Activated naive CD4-positive, alpha-beta T cell treated with anti-CD3 and anti-CD28 coated beads, Interleukin-2, amount 50 U/mL, for 24 hours (primary cell): ENCODE results near the gene CLEC4A.
"Not testable (repeated sequence)": the region's sequence is repeated elsewhere in the genome, so short reads cannot be mapped to it uniquely, and the experiment has no call there.

Experiments
- H3K27ac Mint-ChIP-seq: one replicate; pipeline ENCODE4 v1.8.0; 2021; ENCODE audit warnings: mild to moderate bottlenecking, mixed read lengths
- H3K27me3 Mint-ChIP-seq: one replicate; pipeline ENCODE4 v1.8.0; 2021; ENCODE audit warnings: mixed read lengths
- H3K36me3 Mint-ChIP-seq: one replicate; pipeline ENCODE4 v1.8.0; 2021; ENCODE audit warnings: mixed read lengths
- H3K4me1 Mint-ChIP-seq: one replicate; pipeline ENCODE4 v1.8.0; 2021; ENCODE audit warnings: mixed read lengths
- H3K4me3 Mint-ChIP-seq: one replicate; pipeline ENCODE4 v1.8.0; 2021; ENCODE audit warnings: mild to moderate bottlenecking, mixed read lengths
- H3K9me3 Mint-ChIP-seq: one replicate; pipeline ENCODE4 v1.8.0; 2021; ENCODE audit warnings: mixed read lengths

The CLEC4A gene

DNA sequence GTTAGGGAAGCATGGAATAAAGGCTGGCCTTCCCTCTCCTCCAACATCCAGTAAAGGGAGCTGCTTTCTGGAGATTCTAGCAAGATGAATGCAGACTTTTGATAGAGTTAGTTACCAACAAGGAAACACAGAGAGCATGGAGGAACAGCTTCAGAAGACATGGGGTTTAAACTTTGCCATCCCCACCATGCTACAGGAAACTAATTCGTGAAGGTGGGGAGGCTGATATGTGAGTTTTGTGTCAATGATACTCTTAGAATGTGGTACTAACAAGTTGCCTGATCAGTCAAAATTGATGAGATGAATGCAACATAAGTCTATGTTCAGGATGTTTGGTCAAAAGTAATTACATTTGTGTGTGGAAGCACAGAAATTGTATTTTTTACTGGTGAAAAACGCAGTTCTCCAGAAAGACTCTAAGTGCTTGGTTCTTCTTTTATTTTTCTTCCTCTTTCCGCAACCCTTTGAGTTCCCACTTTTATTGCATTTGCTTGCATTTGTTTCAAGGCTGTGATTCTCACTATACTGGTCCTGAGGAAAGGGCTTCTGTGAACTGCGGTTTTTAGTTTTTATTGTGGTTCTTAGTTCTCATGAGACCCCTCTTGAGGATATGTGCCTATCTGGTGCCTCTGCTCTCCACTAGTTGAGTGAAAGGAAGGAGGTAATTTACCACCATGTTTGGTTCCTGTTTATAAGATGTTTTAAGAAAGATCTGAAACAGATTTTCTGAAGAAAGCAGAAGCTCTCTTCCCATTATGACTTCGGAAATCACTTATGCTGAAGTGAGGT, at the start of gene CLEC4A:
TSS of gene CLEC4A (plus strand) at position 494 of the 789 bp plus-strand sequence. CDS start at position 756, 262 bp downstream.
- Mint-ChIP-seq H3K27me3 (no peaks in the 10 kb centered on the region), H3K4me3 (no peak within 1 kb of the TSS), H3K4me1 (peaks cover 23% of the 10 kb centered on the region), H3K9me3 (no peaks in the 10 kb centered on the region), H3K27ac (peak within 1 kb of the TSS; percentile 3), H3K36me3 (peaks cover 3% of the 10 kb centered on the region)

GRCh38 chr12:8075935-8076334, 47.5 kb upstream of the CLEC4A start:
- Mint-ChIP-seq H3K27me3 (no peaks in the 10 kb centered on the region), H3K36me3 (no peaks in the 10 kb centered on the region), H3K9me3 (no peaks in the 10 kb centered on the region), H3K4me1 (peaks cover 41% of the 10 kb centered on the region), H3K4me3 (no peak overlapping the region), H3K27ac (no peak overlapping the region)

DNA sequence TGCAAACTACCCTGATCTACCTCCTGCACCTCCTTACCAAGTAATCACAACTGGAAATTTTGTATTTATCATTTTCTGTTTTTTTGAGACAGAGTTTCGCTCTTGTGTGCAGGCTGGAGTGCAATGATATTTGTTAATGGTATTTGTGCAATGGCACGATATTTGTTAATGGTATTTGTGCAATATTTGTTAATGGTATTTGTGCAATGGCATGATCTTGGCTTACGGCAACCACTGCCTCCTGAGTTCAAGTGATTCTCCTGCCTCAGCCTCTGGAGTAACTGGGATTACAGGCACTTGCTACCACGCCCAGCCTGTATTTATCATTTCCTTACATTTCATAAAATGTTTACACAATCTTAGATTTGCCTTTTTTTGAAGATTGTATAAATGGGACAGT, 47.1 kb upstream of the CLEC4A start:
- H3K9me3 Mint-ChIP-seq: no peaks in the 10 kb centered on the region
- no peak overlapping the region for H3K27ac Mint-ChIP-seq
- H3K4me3 Mint-ChIP-seq: no peak overlapping the region
- H3K27me3 Mint-ChIP-seq: no peaks in the 10 kb centered on the region
- no peaks in the 10 kb centered on the region for H3K36me3 Mint-ChIP-seq
- H3K4me1 Mint-ChIP-seq: peaks cover 44% of the 10 kb centered on the region

GRCh38 chr12:8077207-8077606, 46.2 kb upstream of the CLEC4A start:
- peaks cover 44% of the 10 kb centered on the region for H3K4me1 Mint-ChIP-seq
- H3K36me3 Mint-ChIP-seq: no peaks in the 10 kb centered on the region
- H3K27ac Mint-ChIP-seq: peak overlapping the region; percentile 26
- H3K9me3 Mint-ChIP-seq: no peaks in the 10 kb centered on the region
- no peaks in the 10 kb centered on the region for H3K27me3 Mint-ChIP-seq
- H3K4me3 Mint-ChIP-seq: no peak overlapping the region

- Mint-ChIP-seq H3K9me3 (no peaks in the 10 kb centered on the region), H3K36me3 (no peaks in the 10 kb centered on the region), H3K27me3 (no peaks in the 10 kb centered on the region), H3K27ac (peak overlapping the region; percentile 46), H3K4me3 (no peak overlapping the region), H3K4me1 (peaks cover 49% of the 10 kb centered on the region)
Observed at GRCh38 chr12:8078398-8078797, 45.0 kb upstream of the CLEC4A start.

GRCh38 chr12:8078916-8079315, 44.5 kb upstream of the CLEC4A start:
- H3K9me3 Mint-ChIP-seq: no peaks in the 10 kb centered on the region
- peaks cover 1% of the 10 kb centered on the region for H3K36me3 Mint-ChIP-seq
- H3K4me3 Mint-ChIP-seq: no peak overlapping the region
- no peaks in the 10 kb centered on the region for H3K27me3 Mint-ChIP-seq
- peak overlapping the region; percentile 91 for H3K27ac Mint-ChIP-seq
- H3K4me1 Mint-ChIP-seq: peaks cover 54% of the 10 kb centered on the region

DNA sequence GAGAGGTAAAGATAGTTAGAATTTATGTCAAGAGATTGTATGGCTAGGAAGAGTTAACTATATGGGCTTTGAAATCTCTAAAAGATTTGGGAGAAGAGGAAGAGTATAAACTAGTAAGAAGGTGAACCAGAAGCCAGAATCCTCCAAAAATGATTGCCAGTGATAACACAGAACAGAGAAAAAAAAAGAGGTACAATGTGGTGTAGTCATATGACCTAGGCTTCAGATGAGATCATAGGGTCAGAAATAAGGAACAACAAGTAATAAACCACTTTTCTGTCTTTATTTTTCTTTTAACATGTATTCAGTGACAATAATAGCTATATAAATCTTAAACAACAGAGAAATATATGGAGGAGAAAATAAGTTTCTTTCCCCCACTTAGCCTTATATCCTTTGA, 43.3 kb upstream of the CLEC4A start:
- Mint-ChIP-seq H3K27ac (peak overlapping the region; percentile 91), H3K27me3 (no peaks in the 10 kb centered on the region), H3K4me3 (peak overlapping the region; percentile 52), H3K4me1 (peaks cover 64% of the 10 kb centered on the region), H3K9me3 (no peaks in the 10 kb centered on the region), H3K36me3 (peaks cover 5% of the 10 kb centered on the region)

- H3K4me3 Mint-ChIP-seq: peak overlapping the region; percentile 98
- no peaks in the 10 kb centered on the region for H3K9me3 Mint-ChIP-seq
- no peaks in the 10 kb centered on the region for H3K27me3 Mint-ChIP-seq
- peaks cover 68% of the 10 kb centered on the region for H3K4me1 Mint-ChIP-seq
- peaks cover 8% of the 10 kb centered on the region for H3K36me3 Mint-ChIP-seq
- peak overlapping the region; percentile 96 for H3K27ac Mint-ChIP-seq
Observed at GRCh38 chr12:8081251-8081920, 42.0 kb upstream of the CLEC4A start.

GRCh38 chr12:8082808-8083100, 40.7 kb upstream of the CLEC4A start:
- peak overlapping the region; percentile 96 for H3K27ac Mint-ChIP-seq
- no peaks in the 10 kb centered on the region for H3K27me3 Mint-ChIP-seq
- H3K36me3 Mint-ChIP-seq: peaks cover 9% of the 10 kb centered on the region
- peak overlapping the region; percentile 98 for H3K4me3 Mint-ChIP-seq
- H3K9me3 Mint-ChIP-seq: no peaks in the 10 kb centered on the region
- peaks cover 66% of the 10 kb centered on the region for H3K4me1 Mint-ChIP-seq

- Mint-ChIP-seq H3K4me3 (peak overlapping the region; percentile 98), H3K4me1 (peaks cover 65% of the 10 kb centered on the region), H3K27ac (peak overlapping the region; percentile 92)
- not testable (repeated sequence) for H3K36me3 Mint-ChIP-seq, H3K27me3 Mint-ChIP-seq, H3K9me3 Mint-ChIP-seq
Observed at GRCh38 chr12:8084351-8084750, 39.1 kb upstream of the CLEC4A start.

DNA sequence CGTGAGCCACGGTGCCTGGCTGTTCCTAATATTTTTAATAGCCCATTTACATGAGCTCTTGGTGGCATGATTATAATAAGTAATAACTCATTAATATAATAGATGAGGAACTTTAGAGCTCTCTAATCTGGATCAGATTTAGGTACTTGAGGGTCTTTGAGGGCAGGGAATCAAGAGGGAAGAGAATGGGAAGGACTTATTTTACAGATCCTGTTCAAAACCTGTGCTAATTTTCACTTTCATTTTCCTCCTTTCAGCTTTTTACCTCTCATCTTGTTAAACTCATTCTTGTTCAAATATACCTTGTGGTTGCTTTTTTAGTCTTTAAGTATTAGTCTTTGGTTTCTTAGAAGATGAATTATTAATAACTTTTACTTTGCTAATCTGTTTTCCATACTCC, 35.8 kb upstream of the CLEC4A start:
- peaks cover 16% of the 10 kb centered on the region for H3K36me3 Mint-ChIP-seq

DNA sequence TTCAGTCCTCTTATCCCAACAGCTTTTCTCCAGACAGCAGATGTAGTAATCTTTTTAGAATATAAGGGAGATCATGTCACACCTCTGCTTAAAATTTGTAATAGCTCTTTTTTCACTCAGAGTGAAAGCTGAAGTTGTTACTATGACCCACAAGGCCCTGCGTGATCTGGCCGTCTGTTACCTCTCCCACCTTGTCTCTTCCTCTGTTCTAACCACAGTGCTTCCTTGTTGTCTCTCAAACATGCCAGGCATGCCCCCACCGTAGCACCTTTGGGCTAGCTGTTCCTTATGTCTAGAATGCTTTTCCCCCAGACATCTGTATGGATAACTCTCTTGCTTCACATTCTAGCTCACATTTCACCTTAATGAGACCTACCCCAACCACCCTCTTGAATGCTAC, 34.8 kb upstream of the CLEC4A start:
- Mint-ChIP-seq H3K27me3 (no peaks in the 10 kb centered on the region), H3K4me3 (peak overlapping the region; percentile 78), H3K4me1 (peaks cover 53% of the 10 kb centered on the region), H3K27ac (peak overlapping the region; percentile 94), H3K9me3 (no peaks in the 10 kb centered on the region), H3K36me3 (peaks cover 19% of the 10 kb centered on the region)

More for the DNA sequence above, 35.8 kb upstream of the CLEC4A start:
- peak overlapping the region; percentile 94 for H3K27ac Mint-ChIP-seq
- H3K4me1 Mint-ChIP-seq: peaks cover 59% of the 10 kb centered on the region
- H3K9me3 Mint-ChIP-seq: no peaks in the 10 kb centered on the region
- peak overlapping the region; percentile 78 for H3K4me3 Mint-ChIP-seq
- H3K27me3 Mint-ChIP-seq: no peaks in the 10 kb centered on the region

DNA sequence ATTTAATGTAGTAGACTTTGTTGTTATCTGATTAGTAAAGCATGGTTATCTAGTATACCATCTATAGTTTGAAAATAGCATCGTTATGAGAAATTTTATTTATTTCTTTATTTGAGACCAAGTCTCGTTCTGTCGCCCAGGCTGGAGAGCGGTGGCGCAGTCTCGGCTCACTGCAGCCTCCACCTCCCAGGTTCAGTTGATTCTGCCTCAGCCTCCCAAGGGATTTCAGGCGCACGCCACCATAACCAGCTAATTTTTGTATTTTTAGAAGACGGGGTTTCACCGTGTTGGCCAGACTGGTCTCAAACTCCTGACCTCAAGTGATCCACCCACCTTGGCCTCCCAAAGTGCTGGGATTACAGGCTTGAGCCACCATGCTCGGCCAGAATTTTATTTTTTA, 34.1 kb upstream of the CLEC4A start:
- not testable (repeated sequence) for H3K27me3 Mint-ChIP-seq, H3K4me3 Mint-ChIP-seq, H3K27ac Mint-ChIP-seq, H3K9me3 Mint-ChIP-seq
- H3K4me1 Mint-ChIP-seq: peaks cover 46% of the 10 kb centered on the region
- H3K36me3 Mint-ChIP-seq: peaks cover 18% of the 10 kb centered on the region

DNA sequence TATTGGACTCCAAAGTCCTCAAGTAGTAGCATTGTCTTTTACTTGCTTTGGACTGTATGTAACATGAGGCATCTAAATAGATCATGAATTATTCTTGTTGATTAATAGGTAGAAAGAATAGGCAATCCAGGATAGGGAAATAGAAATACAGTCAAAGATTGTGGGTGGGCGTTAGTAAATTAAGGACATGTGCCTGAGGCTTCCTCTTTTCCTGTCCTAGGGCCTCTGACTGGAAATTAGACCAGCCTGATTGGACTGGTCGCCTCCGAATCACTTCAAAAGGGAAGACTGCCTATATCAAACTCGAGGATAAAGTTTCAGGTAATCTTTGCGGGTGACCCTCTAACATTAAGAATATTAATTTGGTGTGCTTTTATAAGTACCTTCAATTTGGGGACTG, 33.7 kb upstream of the CLEC4A start:
- H3K36me3 Mint-ChIP-seq: peaks cover 18% of the 10 kb centered on the region
- H3K27me3 Mint-ChIP-seq: no peaks in the 10 kb centered on the region
- H3K4me3 Mint-ChIP-seq: no peak overlapping the region
- no peaks in the 10 kb centered on the region for H3K9me3 Mint-ChIP-seq
- H3K4me1 Mint-ChIP-seq: peaks cover 41% of the 10 kb centered on the region
- peak overlapping the region; percentile 53 for H3K27ac Mint-ChIP-seq

- peaks cover 30% of the 10 kb centered on the region for H3K36me3 Mint-ChIP-seq
- no peak overlapping the region for H3K27ac Mint-ChIP-seq
- no peaks in the 10 kb centered on the region for H3K9me3 Mint-ChIP-seq
- no peaks in the 10 kb centered on the region for H3K27me3 Mint-ChIP-seq
- no peak overlapping the region for H3K4me3 Mint-ChIP-seq
- peaks cover 22% of the 10 kb centered on the region for H3K4me1 Mint-ChIP-seq
Observed at GRCh38 chr12:8093291-8093690, 30.1 kb upstream of the CLEC4A start.

DNA sequence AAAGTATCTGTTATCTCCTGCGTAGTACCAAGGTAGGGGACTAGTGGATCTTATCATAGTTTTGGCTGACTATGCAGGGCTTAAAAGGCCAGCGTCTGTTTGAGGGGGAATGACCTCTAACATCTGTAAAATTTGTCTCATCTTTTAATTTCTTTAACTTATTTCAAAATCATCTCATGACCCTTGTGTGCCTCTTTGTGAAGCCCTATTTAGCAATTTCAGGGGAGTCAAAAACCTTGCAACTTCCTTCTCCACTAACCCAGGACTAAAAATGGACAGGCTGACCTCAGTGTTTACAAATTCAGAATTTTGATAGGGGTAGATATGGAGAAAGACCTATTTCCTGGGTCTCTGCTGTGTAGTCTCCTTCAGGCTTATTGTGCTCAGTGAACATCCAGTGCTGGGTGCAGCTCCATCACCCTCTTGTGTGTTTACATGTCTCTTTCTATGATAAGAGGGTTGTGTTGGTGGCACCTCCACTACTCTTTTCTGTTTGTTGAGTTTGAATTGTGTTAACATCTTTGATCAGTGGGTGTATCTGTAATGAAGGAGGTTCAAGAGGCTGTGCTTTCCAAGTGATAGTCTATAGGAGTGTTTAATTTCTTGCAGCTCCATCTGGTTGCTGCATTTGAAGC, 27.0 kb upstream of the CLEC4A start:
- peaks cover 9% of the 10 kb centered on the region for H3K4me1 Mint-ChIP-seq
- H3K27me3 Mint-ChIP-seq: no peaks in the 10 kb centered on the region
- no peak overlapping the region for H3K4me3 Mint-ChIP-seq
- H3K27ac Mint-ChIP-seq: no peak overlapping the region
- peaks cover 36% of the 10 kb centered on the region for H3K36me3 Mint-ChIP-seq
- no peaks in the 10 kb centered on the region for H3K9me3 Mint-ChIP-seq
